HG02938 (cell line): ENCODE measurements around the gene TREML4.

Experiments used
- ATAC-seq: cut with Tn5 transposase; IDR thresholded peaks from one replicate; pipeline ENCODE4 v1.9.1; 2021; ENCODE audit warnings: mild to moderate bottlenecking, moderate library complexity; ENCODE audit not compliant: unreplicated experiment

The TREML4 gene

DNA sequence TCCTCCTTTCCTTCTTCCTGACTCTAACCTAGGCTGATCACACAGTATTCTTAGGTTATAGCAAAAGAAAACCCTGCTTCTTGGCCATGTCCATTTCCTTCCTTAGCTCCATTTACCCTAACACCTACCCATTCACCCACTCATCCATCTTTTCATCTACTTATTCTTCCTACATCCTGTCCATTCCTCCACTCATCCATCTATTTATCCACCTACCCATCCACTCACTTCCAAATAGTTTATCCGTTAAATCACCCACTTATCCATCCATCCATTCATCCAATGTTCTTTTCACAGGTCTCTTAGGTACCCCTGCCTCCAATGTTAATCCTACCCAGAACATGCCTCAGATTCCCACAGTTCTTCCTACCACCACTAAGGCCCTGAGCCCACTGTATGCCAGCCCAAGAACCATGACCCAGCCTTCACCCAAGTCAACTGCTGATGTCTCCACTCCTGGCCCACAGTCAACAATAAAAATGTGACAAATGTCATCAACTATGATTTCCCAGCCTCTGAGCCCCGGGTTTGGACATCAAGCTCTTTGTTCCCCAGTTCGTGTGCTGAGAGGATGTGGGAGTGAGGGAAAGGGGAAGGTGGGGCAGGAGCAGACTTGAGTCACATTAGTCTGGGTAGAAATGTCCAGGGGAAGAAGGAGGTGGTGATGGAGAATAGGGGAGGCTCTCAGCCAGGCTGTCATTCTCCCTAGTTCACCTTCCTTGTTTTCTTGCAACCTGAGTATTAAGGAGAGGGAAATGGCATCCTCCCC, 24.4 kb downstream of the TREML4 start:
- ATAC-seq, result no peak

DNA sequence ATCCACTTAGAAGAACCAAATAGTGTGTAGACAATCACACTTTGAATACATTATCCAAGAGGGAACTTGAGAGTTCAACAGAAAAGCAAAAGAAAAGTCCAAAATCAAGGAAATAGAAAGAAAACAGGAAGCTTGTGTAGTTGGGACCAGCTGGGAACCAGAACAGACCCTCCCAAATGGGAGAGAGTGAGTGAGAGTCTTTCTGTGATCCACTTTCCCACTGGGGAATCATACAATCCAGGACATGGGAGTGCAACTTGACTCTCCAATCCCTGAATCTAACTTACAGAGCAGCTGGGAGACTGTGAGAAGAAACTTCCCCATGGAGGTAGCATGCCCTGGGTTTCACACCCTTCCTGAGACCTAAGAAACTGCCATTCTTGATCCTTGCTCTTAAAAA, 27.0 kb downstream of the TREML4 start:
- ATAC-seq, result no peak

DNA sequence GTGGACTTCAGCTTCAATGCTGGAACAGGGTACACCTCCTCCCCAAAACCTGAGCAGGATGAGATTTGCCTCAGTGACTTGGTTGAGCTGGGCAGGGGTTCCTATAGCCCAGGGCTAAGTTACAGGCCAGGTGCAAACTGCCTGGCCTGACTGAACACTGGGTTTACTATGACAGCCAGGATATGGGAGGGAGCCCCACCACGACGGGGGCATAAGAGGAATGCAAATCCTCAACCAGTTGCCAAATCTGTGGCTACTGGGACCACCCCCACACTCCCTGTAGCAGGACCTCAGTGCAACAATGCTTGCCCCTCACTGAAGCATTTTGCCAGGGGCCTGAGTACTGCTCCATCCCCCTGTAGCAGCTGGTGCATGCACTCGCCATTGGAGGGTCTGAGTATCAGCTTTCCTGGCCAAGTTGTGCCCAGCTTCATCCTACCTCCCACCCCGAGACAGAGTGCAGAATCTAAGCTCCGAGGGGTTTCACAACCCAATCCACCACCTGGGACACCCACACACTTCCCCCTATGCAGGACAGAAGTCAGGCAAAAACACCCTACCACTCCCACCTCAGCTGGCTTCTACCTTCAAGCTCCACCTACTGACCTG, 27.6 kb downstream of the TREML4 start:
- no peak for ATAC-seq

DNA sequence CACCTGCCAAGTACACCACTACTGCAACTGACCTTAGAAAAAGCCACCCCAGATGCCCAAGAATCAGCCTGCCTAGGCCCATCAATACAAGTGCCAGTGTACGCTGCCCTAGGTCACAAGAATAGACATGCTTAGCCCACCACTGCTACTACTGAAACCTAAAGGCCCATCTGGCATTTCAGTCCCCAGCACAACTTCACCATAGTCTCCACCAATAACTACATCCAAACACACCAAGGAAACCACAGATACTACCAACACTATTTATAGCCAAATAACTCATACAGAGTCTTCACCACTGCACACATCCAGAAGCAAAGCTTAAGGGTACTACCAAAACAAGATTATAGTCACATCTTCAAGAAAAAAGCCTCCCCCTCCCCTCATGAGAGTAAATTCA, 28.2 kb downstream of the TREML4 start:
- no peak for ATAC-seq

DNA sequence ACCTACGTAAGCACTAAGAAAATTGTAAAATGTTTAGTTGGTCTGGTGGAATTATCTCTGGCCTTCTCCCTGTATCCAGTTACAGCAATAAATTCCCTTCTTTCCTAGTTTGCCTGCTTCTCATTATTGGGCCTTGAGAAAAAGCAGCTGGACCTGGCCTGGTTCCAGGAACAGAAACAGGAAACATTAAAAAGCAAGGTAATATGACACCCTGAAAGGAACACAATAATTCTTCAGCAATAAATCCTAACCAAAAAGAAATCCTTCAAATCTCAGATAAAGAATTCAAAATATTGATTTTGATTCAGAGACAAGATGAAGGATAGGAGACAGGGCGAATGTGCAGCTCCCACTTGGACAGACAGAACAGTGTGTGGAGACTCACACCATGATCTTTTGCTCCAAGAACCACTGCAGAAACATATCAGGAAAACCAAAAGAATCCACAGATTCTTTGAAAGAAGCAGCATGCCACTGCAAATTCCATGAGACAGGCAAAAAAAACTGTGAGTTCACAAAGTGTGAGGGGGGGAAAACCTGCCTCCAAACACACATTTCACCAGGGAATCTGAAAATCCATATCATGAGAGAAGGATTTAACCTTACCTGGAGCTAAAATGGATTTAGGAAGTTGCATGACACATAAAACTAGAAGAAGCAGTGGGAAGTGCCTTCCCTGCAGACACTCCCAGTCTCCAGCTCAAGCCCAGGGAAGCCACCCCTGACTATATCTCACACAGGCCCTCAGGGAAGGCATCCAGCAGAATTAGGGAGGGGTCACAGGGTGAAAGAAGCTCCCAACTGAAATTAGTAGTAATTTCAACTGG, 29.4 kb downstream of the TREML4 start:
- ATAC-seq, result no peak

DNA sequence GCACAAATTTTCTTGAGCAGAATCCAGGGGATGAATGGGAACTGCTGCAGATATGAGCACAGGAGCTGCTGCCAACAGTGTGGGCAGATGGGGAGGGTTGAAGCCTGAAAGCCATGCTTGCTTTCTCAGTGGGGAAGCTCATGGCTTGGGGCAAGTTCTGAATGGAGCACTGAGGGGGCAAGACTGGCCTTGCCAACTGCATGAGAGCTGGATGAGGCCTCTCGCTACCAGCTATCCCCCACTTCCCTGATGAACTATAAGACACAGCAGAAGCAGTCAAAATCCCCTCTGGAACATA, 30.0 kb downstream of the TREML4 start:
- ATAC-seq, result no peak

DNA sequence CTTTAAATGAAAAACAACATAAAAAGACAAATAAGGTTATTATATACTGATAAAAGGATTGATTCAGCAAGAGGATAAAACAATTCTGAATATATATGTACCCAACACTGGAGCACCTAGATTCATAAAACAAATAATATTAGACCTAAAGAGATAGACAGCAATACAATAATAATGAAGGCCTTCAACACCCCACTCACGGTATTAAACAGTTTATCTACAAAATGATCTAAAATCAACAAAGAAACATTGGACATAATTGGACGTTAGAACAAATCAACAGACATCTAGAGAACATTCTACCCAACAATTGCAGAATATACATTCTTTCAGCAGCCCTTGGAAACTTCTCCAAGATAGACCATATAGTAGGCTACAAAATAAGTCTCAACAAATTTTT, 34.3 kb downstream of the TREML4 start:
- no peak for ATAC-seq

DNA sequence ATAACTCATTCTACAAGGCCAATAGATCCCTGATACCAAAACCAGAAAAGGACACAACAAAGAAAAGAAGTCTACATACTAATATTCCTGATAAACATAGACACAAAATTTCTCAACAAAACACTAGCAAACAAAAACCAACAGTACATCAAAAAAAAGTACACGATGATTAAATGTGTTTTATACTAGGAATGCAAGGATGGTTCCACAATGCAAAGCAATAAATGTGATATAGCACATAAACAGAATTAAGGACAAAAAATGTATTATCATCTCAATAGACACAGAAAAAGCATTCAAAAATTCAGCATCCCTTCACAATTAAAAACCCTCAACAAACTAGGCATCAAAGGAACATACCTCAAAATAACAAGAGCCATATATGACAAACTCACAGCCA, 35.1 kb downstream of the TREML4 start:
- no peak for ATAC-seq

DNA sequence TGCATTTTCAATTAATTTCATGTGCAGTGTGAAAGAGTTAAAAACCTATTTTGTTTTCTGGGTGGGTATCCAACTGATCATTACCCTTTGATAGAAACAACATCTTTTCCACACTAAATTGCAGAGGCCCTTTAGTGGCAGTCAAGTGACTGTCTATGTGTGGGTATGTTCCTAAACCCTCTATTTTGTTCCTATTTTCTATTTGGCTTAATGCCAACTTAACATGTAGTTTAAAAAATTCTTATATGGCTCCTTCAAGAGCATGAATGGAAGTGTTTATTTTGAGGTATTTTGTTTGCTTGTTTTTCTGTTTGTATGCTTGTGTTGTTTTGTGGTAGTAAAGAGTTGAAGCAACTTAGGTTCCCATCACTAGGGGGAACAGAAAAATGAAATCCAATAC, 38.4 kb downstream of the TREML4 start:
- ATAC-seq, result no peak

DNA sequence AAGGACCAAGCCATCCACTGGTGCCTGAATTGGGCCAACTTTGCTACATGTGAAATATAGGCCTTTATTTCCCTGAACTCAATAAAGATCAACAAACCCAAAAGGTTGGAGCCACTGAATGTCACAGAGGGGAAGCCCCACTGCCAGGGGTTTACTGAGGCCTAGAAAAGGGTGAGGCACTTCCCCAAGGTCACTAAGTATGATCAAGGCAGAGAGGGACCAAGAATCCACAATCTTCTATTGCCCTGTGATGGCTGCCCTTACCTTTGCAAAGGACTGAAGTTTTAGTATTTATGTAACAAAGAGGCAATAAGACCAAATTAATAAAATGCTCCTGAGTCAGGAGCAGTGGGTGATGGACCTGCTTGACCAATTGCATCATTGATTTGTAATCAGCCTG, 40.3 kb downstream of the TREML4 start:
- ATAC-seq, result no peak

DNA sequence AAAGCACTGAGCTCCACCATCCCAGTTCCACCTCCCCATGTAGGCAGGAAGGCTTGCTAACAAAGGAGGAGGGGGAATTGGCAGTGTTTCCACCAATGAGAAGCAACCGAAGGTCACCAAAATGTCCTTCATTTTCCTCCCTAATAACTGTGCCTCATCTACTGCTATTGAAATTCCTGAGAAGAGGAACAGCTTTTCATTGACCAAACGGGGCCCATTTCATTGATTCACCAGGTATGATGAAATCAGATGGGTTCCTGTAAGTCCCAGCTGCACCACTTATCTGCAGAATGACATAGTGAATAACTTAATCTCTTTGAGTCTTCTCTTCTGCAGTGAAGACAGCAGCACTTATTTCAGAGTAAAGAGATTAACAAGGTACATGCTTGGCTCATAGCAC, 41.0 kb downstream of the TREML4 start:
- ATAC-seq, result no peak

DNA sequence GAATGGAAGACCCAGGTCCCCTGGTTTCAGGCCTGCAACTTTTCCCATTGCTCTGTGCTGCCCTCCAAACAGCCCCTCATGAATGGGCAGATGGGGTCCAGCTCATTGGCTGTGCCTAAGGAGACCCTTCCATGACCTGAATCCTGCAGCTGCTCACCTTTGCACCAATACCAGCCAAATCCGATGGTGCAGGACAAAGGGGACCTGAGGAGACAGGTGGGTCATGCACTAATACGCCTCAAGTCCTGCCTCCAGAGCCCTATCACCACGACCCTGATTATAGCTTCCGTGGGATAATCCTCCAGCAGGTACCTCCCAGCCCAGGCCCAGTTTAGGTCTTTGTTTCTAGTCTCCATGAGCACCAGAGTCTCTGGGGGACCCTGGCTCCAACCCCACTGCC, 41.6 kb downstream of the TREML4 start:
- ATAC-seq, result no peak

DNA sequence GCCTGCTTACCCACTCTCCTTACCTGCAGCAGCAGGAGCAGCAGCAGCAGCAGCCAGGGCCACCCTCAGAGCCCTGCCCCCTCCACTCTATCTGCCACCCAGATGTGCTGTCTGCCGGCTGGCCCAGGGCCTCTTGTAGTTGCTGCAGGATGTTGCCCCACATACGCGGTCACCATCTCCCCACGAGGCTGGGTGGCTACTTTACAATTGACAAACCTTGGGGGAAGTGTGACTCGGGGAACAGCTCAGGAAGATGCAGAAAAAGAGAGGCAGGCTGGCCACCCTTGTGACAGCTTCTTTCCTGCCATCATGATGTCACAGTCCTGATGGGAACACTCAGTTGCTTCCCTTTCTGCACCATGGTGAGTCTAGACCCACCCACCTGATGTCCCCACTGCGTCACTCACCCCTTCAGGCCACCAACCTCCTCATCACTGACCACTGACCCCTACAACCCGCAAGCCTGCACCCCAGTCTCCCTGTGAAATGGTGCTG, 43.8 kb downstream of the TREML4 start:
- ATAC-seq, result no peak

DNA sequence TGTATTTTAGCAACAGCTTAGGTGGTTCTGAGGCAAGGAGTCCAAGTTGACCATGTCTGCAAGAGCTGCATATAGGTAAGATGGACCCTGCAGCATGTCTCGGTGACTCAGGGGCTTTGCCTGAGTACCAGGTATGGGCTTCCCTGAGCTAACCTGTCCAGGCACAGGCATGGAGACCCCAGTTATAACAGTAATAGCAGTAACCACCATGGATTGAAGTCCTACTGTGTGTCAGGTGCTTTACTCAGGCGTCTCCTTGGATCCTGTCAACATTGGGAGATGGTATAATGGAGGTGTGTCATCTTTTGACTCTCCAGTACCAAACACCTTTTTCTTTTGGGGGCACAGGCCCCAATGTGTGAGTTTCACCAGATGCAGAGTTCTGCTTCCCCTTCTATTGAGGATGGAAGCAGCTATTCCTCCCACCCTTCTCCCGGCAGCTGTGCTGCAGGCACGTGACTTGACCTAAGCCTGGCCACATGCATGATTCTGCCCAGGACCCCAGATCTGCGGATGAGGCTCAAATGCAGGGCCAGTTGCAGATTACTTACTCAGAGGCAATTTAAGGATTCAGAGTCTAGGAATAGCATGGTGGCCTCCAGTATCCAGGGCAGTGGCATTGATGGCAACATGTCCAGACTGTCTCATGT, 44.6 kb downstream of the TREML4 start:
- ATAC-seq, result no peak

DNA sequence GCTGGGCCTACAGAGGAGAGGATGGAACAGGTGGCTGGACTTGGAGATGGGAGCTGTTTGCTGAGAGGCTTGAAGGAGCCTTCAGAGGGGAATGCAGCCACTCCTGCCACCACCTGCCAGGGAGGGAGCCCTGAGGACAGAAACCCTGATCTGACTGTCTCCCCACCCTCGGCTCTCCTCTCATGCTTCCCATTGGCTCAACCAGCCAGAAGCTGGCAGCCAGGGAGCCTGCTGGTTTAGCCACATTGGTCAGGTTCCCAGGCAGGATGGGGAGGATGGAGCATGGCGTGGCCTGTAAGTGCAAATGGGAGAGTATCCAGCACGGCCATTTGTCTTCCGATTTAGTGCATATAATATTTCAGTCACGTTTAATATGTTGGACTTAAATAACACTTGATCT, 45.6 kb downstream of the TREML4 start:
- no peak for ATAC-seq

DNA sequence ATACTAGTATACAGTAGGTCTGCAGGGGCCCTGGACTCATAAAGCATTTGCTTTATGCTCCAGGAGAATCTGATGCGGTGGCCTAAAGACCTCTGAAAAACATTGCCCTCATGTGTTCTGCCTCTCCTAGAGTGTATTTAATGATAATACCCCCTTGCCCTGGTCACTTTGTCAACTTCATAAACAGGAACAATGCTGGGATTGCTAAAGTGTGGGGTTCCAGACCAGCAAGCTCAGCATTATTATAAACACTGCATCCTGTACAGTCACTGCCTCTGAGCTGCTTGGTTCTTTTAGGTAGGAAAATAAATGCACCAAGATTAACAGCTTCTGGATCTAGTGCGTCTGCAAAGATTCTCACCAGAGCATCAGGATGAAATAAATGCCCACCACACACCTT, 46.1 kb downstream of the TREML4 start:
- ATAC-seq, result no peak

DNA sequence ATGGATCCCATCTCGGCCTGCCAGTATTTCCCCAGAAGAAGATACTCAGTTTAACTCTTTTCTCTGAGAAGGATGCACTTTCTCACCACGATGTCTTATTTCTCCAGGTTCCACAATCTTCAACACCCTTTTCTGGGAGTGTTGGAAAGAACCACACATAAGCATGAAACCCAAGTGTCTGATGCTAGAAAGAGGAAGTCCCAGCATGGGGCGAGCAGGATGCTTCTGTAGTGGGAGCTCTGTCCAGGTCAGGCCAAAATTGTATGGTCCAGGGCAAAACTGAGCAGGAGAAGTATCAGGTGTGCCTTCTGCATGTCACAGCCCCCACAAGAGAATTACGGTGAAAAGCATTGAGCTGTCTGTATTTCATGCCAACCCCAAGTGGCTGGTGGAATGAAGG, 47.3 kb downstream of the TREML4 start:
- ATAC-seq, result no peak

DNA sequence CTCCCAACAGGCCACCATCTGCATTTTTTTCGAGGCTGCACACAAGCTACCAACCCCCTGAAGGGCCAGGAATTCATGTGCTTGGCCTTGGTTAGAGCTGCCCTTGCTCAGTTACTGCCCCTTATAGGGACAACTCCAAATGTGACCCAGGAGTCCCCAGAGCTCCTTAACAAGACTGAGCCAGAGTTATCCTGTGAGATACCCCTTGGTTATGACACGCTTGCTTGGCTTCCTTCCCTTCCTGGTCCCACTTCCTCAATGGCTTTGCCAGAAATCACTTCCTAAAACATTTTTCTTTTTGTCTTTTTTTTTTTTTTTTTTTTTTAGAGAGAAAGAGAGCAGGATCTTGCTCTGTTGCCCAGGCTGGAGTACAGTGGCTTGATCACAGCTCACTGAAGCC, 49.5 kb downstream of the TREML4 start:
- ATAC-seq, result no peak

DNA sequence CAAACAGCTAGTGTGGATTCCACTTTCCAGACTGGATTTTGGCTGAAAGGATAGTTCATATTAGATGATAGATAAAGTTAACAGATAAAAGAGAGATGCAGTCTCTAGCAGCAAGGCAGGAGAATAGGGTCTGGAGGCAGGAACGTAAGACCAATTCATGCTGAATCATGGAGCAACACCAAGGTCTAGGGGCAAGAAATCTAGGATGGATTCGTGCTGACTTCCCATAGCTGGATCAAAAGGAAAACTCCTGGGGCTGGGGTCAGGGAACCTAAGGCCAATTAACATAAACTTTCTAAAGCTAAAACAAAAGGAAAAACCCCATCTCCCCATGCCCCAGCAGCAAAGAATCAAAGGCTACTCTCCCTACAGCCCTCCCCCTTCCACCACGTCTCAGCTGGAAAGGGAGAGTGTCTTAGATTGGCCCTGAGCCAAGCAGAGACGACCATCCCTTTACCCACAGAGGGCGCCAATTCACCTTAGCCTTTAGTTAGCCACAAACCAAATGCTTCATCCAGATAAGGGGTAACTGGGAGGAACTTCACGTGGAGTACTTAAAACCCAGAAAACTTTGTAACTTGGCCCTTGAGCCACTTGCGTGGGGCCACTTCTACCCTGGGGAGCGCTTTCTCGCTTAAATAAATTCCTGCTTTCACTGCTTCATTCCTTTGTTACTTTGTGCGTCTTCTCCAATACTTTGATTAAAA, 50.7 kb downstream of the TREML4 start:
- no peak for ATAC-seq

DNA sequence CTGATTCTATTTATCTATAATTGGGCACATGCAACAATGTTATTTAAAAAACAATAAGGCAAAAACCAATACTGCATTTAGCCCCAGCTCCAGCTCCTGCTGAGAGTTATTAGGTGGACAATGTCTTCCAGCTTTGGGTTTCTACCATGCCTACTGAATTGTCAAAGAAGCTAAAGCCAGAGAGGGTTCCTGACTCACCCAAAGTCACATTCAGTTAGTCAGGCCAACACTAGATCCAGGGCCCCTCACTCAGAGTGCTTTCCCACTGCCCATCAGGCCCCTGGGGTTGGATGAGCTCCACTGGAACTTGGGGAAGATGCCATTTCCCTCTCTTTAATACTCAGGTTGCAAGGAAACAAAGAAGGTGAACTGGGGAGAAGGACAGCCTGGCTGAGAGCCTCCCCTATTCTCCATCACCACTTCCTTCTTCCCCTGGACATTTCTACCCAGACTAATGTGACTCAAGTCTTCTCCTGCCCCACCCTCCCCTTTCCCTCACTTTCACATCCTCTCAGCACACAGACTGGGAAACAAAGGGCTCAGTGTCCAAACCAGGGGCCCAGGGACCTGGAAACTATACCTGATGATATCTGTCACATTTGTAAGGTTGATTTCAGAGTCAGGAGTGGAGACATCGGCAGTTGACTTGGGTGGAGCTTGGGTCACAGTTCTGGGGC, 52.4 kb downstream of the TREML4 start:
- ATAC-seq, result no peak
